ENCODE data around the gene METTL25B. TPM values are rescaled to one million over a fixed set of nuclear protein-coding genes. Genes with fewer than 3 reads are reported as not detected.

METTL25B gene
- total RNA-seq, 1 donor from 2014 or later, result 13.0 TPM

DNA sequence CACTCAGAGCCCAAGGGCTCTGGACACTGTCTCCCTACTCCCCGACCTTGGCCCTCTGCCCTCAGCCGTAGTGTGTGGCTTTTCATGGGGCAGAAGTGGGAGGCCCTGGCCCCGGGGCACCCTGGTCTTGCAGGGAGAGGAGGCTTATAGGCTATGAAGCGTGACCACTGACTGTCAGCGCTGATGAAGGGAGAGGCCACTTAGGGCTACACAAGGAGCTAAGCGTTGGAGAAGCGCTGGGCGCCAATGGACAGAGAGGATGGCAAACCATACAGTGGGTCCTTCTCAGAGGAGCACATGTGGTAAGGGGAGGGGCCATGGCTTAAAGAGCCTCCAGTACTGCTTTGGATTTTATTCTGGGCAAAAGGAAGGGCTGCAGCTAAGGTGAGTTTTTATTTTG is 30.8 kb upstream of the METTL25B start:
- no peaks in the 10 kb centered on the region for H3K27me3 ChIP-seq (ENCODE audit: control insufficient read depth, insufficient read depth, low read length)
- TF ChIP-seq, protein P1, sequence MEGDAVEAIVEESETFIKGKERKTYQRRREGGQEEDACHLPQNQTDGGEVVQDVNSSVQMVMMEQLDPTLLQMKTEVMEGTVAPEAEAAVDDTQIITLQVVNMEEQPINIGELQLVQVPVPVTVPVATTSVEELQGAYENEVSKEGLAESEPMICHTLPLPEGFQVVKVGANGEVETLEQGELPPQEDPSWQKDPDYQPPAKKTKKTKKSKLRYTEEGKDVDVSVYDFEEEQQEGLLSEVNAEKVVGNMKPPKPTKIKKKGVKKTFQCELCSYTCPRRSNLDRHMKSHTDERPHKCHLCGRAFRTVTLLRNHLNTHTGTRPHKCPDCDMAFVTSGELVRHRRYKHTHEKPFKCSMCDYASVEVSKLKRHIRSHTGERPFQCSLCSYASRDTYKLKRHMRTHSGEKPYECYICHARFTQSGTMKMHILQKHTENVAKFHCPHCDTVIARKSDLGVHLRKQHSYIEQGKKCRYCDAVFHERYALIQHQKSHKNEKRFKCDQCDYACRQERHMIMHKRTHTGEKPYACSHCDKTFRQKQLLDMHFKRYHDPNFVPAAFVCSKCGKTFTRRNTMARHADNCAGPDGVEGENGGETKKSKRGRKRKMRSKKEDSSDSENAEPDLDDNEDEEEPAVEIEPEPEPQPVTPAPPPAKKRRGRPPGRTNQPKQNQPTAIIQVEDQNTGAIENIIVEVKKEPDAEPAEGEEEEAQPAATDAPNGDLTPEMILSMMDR (IDR thresholded peaks at IDR 0.05; ENCODE audit: insufficient read depth, low read length, poor library complexity, severe bottlenecking), result no peak
- peaks cover 2% of the 10 kb centered on the region for H3K36me3 ChIP-seq (ENCODE audit: control insufficient read depth, insufficient read depth, low read length)
- DNase-seq (ENCODE audit: low read depth), result no peak
- no peak overlapping the region for H3K4me3 ChIP-seq (ENCODE audit: low read depth, low read length)

DNA sequence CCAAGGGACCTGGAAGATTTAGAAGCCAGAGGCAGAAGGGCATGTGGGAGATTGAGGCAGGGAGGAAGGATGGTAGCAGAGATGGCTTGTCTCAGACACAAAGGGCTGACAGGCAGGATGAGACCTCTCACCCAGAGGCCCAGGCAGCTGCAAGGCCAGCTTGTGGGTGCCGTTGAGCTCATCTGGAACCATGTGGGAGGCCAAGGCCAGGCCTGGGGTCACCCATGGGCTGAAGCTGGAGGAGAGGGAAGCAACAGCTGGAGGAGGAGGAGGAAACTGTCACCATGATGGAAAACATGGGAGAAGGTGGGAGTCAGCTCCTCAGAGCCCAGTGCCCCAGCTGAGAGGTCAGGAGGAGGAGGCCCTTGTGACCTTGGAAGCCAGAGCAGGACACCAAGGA is 29.3 kb upstream of the METTL25B start:
- DNase-seq (ENCODE audit: low read depth), result no peak
- TF ChIP-seq, protein P1 (IDR thresholded peaks at IDR 0.05; ENCODE audit: insufficient read depth, low read length, poor library complexity, severe bottlenecking), result no peak
- no peak overlapping the region for H3K4me3 ChIP-seq (ENCODE audit: low read depth, low read length)

DNA sequence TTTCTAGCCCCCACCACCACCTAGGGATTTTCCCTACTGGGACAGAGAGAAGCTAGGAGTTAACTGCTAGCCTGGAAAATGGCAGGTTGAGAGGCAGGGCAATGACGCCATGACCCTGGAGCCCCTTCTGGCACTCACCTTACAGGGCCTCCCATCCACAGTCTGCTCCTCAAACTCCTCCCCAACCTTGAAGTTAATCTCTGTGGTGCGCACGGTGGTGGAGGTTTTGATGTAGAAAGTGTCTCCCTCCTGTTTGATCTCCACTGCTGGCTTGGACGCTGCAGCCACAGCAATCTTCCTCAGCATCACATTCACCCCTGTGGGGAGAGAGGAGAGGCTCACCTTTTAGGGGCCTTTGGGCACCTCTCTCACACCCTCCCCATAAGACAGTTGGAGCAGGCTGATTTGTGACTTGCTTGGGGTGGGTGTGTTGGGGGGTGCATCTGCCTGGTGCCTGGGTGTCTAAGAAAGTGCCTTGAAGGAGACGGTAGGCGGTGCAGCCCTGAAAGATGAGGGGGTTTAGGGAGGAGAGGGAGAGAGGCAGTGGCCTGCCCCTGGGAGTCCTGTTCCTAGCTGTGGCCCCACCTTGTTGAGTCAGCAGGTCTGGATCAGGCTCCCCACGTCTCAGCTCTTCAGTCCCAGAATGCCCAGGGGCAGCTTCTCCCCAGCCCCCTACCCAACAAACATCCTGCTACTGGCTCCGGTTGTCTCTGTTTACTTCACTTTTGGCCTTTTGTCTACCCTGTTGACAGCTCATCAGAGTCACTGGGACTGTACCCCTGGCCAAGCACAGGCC is 27.3 kb upstream of the METTL25B start:
- TF ChIP-seq, protein P1 (IDR thresholded peaks at IDR 0.05; ENCODE audit: insufficient read depth, low read length, poor library complexity, severe bottlenecking), result no peak
- Histone ChIP-seq H3K27me3 (ENCODE audit: control insufficient read depth, insufficient read depth, low read length) (no peaks in the 10 kb centered on the region), H3K36me3 (ENCODE audit: control insufficient read depth, insufficient read depth, low read length) (peaks cover 2% of the 10 kb centered on the region), H3K4me3 (ENCODE audit: low read depth, low read length) (no peak overlapping the region)
- no peak for DNase-seq (ENCODE audit: low read depth)

More for the DNA sequence above, 29.3 kb upstream of the METTL25B start:
- Histone ChIP-seq H3K36me3 (ENCODE audit: control insufficient read depth, insufficient read depth, low read length) (peaks cover 2% of the 10 kb centered on the region), H3K27me3 (ENCODE audit: control insufficient read depth, insufficient read depth, low read length) (no peaks in the 10 kb centered on the region)

DNA sequence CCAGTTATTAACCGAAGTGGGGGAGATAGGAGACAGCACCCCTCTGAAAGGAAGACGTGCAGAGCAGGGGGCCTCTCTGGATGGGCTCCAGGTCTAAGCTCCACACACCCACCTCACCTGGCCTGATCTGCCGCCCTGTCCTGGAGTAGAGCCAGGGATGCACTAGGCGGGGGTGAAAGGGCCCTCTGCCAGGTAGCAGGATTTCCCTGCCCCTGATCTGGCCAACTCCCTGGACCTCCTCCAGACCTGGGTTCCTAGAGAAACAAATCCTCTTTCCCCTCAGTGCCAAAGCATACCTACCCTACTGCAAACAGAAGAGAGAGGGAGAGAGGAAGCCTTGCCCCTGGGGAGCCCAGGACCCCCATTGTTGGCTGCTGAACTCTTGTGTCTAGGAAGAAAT is 24.9 kb upstream of the METTL25B start:
- H3K4me3 ChIP-seq (ENCODE audit: low read depth, low read length), result no peak overlapping the region
- no peak for DNase-seq (ENCODE audit: low read depth)
- TF ChIP-seq, protein P1 (IDR thresholded peaks at IDR 0.05; ENCODE audit: insufficient read depth, low read length, poor library complexity, severe bottlenecking), result no peak

DNA sequence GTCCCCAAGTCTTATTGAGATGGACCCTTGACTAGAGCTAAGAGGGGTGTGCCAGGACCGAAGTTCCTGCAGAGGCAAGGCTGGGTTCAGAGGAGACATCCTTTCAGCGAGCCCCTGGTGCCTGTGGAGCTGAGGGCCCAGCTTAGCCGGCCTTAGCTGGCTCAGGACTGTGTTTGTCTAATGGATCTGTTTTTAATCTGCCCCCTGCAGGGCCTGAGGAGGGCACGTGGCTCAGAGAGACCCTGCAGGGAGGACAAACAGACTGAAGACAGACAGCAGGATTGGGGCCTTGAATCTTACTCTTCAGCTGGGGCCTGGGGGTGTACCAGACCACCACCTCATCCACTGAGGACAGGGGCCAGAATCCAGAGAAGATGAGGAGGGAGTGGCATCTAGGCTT is 24.5 kb upstream of the METTL25B start:
- TF ChIP-seq, protein P1 (IDR thresholded peaks at IDR 0.05; ENCODE audit: insufficient read depth, low read length, poor library complexity, severe bottlenecking), result no peak
- no peak overlapping the region for H3K4me3 ChIP-seq (ENCODE audit: low read depth, low read length)

More for the DNA sequence above, 24.9 kb upstream of the METTL25B start:
- H3K27me3 ChIP-seq (ENCODE audit: control insufficient read depth, insufficient read depth, low read length), result no peaks in the 10 kb centered on the region
- H3K36me3 ChIP-seq (ENCODE audit: control insufficient read depth, insufficient read depth, low read length), result peaks cover 2% of the 10 kb centered on the region

More for the DNA sequence above, 24.5 kb upstream of the METTL25B start:
- no peaks in the 10 kb centered on the region for H3K27me3 ChIP-seq (ENCODE audit: control insufficient read depth, insufficient read depth, low read length)
- H3K36me3 ChIP-seq (ENCODE audit: control insufficient read depth, insufficient read depth, low read length), result peaks cover 2% of the 10 kb centered on the region
- DNase-seq (ENCODE audit: low read depth), result no peak
